GM19455 (cell line): ENCODE measurements around the gene ABHD17C.
"Not testable (repeated sequence)": the region's sequence is repeated elsewhere in the genome, so short reads cannot be mapped to it uniquely, and the experiment has no call there.

Source experiments
- ATAC-seq: cut with Tn5 transposase; IDR thresholded peaks from one replicate; pipeline ENCODE4 v1.9.1; 2021; ENCODE audit not compliant: unreplicated experiment

Gene ABHD17C

DNA sequence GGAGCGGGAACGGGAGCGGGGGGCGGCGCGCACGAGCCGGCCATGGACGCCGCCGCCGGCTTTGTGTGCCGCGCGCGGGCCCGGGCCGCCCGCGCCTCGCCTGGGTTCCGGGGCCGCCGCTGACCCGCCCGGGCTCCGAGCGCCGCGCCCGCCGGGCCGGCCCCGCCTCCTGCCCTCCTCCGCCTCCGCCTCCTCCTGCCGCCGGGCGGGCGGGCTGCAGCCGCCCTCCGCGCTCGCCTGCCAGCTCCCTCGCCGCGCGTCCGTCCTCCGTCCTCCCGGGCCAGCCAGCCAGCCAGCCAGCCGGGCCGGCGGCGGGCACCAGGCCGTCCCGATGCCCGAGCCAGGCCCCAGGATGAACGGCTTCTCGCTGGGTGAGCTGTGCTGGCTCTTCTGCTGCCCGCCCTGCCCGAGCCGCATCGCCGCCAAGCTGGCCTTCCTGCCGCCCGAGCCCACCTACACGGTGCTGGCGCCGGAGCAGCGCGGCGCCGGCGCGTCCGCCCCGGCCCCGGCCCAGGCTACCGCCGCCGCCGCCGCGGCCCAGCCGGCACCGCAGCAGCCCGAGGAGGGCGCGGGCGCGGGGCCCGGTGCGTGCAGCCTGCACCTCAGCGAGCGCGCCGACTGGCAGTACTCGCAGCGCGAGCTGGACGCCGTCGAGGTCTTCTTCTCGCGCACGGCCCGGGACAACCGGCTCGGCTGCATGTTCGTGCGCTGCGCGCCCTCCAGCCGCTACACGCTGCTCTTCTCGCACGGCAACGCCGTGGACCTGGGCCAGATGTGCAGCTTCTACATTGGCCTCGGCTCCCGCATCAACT lies at the start of gene ABHD17C:
Gene ABHD17C (plus strand): TSS at position 212 of the 812 bp plus-strand sequence. CDS start 120 bp downstream, at position 332.
- ATAC-seq = peak; percentile 74

DNA sequence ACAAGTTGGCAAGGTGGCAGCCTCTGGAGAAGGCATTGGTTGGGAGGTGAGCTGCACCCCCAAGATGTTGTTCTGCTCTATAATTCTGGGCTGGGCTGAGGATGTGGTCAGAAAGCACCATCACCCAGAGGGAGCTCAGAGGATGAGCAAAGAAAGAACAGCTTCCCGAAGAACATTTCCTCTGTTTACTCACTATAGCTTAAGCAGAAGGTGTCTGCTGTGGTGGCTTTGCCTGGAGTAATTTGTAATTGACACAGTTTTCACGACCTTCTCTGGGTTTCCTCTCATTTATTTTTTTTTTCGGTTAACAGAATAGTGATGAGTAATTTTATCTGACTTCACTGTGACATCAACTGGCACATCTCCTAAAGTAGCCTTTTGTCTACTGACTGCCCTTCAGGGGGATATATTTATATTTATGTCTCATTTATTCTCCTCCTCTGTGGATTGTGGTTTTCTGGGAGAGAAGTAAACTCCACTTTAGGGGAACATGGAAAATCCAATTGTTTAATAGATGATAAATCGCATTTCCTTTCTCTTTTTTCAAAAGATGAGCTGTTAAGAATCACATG lies 49.5 kb upstream of the ABHD17C start:
- ATAC-seq = no peak

- not testable (repeated sequence) for ATAC-seq
These were observed 47.7 kb upstream of the ABHD17C start for GRCh38 chr15:80647424-80647823.

DNA sequence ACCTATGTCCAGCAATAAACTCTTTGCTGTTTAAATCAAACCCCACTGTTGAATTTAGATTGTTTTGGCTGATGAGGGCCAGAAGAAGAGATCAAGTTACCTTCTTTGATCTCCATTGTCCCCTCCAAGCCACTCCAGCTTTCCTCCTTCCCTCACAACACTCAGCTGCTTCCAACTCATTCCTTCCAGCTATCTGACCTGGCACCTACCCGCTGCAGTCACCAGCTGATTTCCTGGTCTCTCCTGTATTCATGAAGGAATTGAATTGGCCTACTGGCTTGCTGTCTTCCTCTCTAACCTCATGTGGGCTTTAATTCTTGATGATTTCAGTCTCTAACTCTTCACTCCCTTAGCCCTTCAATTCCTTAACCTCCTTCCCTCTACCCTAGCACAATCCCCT lies 40.8 kb upstream of the ABHD17C start:
- ATAC-seq = no peak

DNA sequence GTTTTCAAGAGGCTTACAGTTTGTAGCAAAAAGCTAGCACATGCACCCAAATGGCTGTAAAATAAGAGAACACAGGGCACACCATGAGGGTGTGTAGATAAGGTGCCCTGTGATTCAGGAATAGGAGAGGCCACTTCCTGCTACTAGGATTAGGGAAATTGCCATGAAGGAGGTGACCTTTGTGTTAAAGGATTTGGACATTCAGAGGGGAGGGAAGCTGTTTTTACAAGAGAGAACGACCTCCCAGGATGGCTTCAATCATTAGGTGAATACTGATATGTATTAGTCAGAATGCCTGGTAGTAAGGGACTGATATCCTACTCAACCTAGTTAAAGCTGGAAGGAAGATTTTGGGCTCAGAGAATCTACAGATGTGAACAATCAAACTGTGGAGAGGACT lies 35.7 kb upstream of the ABHD17C start:
- ATAC-seq = no peak

DNA sequence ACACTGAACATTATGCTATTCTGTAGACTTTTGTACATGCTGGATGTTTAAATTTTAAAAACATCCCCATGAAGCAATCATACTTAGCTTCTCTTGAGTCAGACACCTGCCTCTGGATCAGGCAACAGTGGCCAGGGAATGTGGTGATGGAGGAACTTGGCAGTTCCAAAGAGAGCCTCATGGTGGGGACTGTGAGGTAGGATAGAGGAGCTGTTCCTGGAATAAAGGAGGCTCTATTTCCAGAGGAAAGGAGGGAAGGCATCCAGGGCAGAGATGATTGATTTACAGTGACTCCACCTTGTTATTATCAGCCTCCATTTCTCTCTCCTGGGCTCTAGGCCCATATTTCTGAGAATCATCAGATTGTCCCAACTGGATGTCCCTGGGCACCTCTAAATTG lies 35.0 kb upstream of the ABHD17C start:
- no peak for ATAC-seq

DNA sequence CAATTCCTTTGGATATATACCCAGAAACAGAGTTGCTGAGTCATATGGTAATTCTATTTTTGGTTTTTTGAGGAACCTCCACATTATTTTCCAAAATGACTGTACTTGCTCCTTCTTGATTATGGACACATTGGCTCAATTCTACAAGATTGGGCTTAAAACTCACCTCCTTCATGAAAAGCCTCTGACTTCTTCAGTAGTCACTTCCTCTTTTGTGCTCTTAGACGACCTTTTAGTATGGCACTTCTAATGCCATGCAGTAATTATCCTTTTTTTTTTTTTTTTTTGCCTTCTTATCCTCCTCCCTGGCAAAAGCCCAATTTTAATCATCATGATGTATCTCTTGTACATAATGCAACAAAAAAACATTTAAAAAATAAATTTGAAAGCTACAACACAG lies 33.0 kb upstream of the ABHD17C start:
- no peak for ATAC-seq

GRCh38 chr15:80662757-80663553 lies 32.2 kb upstream of the ABHD17C start:
- ATAC-seq = no peak

- no peak for ATAC-seq
These were observed 30.0 kb upstream of the ABHD17C start for GRCh38 chr15:80665151-80665550.

DNA sequence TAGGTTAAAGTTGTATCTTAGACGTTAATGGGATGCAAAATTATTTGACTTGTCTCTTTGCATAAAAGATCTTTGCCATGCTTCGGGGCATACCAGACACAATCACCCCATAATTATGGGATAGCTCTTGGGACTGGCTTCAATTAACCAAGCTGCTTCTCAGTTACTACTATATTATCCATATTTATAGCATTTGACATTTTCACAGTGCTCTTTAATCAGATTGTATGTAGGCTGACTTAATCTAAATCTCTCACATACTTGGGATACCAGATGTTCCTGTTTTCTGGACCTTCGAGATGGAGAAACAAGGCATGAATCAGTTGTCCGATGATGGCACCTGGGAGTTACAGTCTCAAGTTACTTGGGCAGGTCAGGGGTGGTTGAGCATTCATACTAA lies 27.2 kb upstream of the ABHD17C start:
- ATAC-seq = no peak

DNA sequence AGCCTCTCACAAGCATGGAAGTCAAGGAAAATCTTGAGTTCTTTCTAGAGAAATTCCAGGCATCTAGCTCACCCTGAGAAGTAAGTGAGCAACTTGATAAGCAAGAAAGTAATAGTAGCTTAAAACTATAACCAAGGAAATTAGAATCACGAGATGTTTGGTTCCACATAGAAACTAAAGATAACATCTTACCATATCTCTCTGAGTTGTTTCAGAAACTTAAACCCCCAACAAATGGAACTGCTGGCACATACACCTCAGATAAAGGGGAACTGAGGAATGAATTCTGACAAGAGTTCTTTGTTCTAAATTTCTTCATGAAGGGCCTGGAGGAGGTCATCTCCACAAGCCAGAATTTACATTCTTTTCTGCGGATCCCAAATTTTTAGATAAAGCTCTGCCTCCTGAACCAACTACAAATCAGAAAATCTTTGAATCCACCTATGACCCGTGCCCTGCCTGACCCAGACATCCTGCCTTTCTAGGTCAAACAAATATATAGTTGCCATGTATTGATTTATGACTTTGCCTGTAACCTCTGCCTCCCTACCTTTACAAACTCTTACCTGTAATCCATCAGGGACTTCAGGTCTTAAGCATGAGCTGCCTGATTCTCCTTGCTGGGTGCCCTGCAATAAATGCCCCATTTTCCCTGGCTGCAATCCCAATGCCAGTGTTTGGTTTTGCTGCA lies 26.4 kb upstream of the ABHD17C start:
- no peak for ATAC-seq

- ATAC-seq = no peak
These were observed 25.3 kb upstream of the ABHD17C start for GRCh38 chr15:80669663-80670273.

DNA sequence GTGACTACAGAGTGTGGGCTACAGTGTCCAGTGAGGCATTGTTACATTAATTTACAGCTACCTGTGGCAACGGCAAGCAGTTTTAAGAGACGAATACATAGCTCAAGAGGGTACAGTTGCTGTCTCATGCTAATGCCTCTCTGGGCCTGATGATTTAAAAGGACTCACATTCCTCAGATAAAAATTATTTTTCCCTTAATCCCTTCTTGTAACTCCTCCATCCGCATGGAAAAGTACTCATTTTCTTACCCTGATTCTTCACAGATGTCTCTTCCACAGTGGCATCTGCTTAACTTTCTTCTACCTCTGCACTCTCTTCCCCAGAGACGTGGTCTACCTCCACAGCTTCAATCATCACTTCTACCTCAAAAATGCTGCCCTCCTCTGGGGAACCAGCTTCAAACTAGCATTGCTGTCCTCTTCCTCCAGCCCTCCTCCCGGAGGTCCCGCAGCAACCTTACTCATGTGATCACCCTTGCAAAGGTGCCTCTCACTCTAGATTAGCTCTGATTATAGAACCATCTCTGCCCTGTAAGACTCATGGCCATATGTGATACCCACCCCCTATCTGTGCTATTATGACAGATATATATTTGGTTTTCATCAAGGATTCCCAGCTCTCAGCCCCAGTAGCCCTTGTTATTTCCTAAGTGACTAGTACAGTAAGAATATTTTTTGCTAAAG lies 21.4 kb upstream of the ABHD17C start:
- no peak for ATAC-seq

GRCh38 chr15:80674245-80674614 lies 20.9 kb upstream of the ABHD17C start:
- ATAC-seq = no peak

DNA sequence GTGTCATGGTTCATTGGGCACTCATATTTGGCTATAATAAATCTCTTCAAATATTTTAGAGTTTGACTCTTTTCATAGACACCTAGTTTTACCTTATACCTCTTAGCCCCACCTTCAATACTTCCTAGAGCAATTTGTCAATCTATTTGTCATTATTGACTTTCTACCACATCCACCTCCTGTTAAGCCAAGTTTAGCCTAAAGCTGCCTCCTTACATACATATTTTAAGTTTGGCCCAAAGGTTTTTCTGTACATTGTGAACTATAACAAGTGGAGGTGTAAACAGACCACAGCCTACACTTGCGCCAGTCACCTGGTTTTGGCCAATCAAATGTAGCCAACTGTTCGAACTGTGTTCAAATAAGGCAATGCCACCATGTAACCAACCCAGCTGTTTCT lies 18.1 kb upstream of the ABHD17C start:
- no peak for ATAC-seq

- no peak for ATAC-seq
These were observed 15.8 kb upstream of the ABHD17C start for GRCh38 chr15:80679167-80679803.

- no peak for ATAC-seq
These were observed 15.3 kb upstream of the ABHD17C start for GRCh38 chr15:80679804-80680175.

- ATAC-seq = no peak
These were observed 12.9 kb upstream of the ABHD17C start for GRCh38 chr15:80682201-80682600.

GRCh38 chr15:80684697-80685096 lies 10.4 kb upstream of the ABHD17C start:
- no peak for ATAC-seq

DNA sequence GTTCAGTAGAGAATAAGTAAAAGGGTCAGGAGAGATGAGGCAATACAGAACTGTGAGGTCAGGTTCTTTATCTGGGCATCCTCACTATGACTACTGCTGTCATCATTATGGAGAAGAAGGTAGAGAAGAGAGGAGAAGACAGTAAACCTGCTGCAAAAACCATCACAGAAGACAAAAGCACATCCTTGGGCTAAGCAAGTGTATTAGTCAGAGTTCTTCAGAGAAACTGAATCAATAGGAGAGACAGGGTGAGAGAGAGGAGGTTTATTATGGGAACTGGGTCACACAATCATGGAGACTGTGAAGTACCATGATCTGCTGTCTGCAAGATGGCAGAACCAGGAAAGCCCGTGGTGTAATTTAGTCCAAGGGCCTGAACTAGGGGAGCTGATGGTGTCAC lies 9.5 kb upstream of the ABHD17C start:
- no peak for ATAC-seq
